ENCODE results near the gene TRAK1.

TRAK1 gene

DNA sequence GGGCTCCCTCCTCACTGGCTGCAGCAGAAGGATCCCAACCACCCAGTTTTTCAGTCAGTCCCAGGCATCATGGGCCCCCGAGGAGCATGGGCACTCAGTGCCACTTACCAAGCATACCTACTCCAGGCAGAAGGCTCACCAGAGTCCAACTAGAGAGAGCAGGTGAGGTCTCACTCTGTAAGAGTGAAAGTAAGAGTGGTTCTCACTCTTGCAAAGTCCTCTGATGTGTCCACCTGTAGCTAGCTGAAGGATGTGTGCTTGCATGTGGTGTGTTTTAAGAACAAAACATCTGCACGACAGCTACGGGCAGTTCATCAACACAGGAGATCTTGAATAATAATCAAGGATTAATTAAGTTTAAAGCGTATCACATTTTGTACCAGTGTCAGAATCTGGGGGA, 125.1 kb downstream of the TRAK1 start:
- no peak for DNase-seq

DNA sequence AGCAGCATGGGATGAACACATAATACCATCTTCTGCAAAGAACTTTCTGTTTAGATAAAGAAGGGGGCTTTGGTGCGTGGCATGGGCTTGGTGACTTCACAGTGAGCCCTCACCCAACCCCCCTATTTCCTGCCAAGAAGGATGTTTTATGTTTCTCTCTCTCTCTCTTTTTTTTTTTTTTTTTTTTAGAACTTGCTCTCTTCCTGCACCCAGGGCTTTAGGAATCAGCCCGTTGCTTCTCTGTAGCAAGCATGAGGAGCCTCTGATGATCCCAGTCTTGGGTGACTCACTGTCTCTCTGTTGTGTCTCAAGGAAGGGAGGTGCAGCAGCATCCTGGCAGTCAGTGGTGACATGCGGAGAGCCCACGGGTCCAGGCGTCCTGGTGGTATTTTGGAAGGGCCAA, 125.8 kb downstream of the TRAK1 start:
- no peak for DNase-seq

DNA sequence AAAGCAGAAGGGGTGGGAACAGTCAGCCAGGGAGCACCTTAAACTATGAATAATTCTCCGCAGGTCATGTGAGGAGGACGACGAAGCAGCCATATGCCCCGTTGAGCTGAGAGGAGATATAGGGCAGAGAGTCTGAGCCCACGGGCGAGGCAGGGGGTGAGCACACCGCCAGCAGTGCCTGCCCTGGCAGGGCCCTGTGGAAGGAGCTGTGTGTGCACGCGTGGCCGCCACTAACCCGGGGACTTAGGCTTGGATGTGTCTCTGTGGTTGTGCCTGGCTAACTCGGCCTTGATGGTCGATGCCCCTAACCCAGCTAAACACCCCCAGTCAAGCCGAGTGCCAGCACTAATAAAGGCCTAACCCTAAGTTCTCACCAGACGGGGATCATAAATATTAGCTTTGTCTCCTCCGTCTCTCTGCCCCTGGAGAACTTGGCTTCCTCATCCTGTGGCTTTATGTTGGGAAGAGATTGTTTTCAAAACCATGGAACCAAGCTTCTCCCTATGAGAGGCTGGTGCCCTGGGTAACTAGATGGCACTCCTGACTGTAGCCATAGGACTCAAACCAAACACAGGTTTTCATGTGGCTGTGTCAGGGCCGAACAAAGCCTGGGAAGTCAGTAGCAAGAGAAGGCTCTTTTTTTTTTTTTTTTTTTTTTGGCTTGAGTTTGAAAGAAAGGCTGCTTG, 129.4 kb downstream of the TRAK1 start:
- no peak for DNase-seq

DNA sequence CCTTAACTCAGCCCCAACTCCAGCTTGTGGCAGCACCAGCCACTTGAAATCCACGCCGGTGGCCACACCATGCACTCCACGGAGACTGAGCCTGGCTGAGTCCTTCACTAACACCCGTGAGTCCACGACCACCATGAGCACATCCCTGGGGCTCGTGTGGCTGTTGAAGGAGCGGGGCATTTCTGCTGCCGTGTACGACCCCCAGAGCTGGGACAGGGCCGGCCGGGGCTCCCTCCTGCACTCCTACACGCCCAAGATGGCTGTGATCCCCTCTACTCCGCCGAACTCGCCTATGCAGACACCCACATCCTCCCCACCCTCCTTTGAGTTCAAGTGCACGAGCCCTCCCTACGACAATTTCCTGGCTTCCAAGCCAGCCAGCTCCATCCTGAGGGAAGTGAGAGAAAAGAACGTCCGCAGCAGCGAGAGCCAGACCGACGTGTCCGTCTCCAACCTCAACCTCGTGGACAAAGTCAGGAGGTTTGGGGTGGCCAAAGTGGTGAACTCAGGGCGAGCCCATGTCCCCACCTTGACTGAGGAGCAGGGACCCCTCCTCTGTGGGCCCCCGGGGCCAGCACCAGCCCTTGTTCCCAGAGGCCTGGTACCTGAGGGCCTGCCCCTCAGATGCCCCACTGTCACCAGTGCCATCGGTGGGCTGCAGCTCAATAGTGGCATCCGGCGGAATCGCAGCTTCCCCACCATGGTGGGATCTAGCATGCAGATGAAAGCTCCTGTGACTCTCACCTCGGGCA, 132.0 kb downstream of the TRAK1 start:
- no peak for DNase-seq

DNA sequence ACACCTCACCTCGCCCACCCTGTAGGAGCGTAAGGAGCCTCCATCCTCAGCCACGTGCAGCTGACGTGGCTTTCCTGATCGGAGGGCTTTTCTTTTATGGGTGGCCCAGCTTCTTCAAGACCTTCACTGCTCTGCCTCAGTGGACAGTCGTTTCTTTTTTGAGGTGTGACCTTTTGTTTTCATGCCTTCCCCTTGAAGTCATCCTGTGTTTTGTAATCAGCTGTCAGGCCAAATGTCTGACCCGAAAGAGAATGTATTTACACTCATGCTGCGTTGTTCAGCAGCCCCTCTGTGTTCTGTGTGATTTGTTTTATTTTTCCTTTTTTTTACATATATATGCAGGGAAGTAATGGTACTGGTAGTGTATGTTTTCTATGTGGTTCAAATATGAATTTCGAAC, 133.0 kb downstream of the TRAK1 start:
- DNase-seq, result no peak

DNA sequence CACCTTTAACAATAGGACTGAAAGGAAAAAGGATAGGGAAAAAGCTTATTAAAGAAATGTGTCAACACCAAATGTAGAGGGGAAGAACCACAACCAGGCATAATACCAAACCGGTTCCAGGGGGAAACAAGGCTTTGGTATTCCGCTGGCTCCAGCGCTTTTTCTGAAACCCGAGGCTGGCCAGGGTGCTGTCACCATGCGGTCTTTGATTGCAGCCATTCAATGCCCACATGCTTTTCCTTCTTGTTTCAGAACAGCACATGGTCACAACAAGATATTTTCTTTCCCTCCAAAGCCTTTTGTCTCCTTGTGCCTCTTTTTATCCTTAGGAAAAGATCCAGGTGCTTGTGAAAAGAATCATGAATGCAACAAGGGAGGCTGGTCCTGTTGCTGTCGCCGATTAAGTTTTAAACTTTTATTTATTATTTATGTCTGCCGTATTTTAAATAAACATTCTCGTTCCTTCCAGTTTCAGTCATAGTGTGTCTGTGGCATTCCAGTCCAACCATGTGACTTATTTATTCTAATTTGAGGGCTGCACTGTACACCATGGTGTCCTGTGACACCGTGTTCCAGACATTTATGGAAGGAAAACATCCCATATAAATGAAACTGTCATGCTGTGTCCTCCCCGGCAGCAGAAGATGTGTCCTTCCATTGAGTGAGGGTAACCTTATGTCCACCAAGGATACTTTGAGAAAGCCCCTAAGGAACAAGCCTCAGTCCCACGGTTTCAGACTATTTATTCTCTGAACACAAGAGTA, 133.7 kb downstream of the TRAK1 start:
- DNase-seq, result no peak

DNA sequence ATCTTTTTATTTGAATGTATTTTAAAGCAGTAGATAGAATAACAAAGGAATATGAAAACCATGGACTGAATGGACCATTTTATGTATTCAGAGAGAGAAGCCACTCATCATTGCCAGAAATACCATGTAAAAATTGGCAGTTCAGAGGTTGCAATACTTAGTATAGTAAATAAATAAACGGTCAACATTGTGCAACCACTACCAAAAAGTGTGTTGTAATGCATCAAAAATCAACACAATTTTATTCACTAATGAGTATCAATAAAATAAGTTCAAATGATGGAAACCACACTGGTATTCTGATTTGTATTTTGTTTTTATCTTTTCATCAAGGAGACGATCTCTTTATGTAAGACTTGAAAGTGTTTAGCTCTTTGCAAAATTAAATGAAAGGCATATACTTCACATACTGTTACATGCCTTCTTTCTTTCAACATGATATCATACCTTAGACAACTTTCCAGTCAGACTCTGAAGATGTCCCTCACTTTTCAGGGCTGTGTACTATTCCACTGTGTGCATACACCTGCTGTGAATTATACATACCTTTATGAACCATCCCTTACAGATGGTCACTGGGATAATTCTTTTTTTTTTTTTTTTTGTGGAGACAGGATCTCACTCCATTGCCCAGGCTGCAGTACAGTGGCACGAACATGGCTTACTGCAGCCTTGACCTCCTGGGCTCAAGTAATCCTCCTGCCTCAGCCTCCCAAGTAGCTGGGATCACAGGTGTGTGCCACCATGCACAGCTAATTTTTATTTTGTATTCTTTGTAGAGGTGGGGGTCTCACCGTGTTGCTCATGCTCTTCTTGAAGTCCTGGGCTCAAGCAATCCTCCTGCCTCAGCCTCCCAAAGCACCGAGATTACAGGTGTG, 134.6 kb downstream of the TRAK1 start:
- no peak for DNase-seq

DNA sequence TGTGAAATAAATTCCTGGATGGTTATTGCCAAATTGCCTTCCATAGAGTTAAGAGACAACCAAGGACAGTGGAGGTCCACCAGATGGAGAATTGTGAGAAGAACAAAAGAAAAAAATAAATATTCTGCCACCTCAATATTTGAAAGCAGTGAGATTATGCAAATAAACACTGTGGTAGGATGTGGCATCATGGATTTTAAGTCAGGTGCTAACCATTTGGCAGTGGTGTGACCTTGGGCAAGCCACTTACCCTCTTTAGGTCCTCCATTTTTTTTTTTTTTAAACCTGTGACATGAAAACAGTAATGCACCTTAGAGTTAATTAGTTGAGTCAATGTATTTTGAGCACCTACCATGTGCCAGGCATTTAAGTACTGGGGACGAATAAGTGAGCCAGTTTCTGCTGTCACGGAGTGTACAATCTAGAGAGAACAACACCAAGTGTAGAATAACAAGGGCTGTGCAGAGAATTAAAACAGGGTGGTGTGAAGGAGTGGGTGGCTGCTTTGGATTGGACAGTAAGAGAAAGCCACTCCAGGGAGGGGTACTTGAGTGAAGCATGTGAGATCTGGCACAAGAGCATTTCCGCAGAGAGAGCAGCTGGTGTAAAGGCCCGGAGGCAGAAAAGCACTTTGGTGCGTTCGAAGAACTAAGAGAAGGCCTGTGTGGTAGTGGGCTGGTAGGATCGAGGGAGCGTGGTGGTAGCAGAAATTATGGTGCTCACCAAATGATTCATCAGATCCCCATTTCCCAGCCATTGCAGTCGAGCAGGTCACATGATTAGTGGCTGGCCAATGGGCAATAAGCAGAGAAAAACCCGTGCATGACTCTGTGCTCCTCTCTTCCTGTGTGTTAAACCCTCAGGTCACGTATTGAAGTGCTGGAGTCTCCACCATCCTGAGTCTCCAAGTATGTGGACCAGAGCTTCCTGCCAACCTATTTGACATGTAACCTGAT, 135.6 kb downstream of the TRAK1 start:
- DNase-seq, result peak; percentile 66

DNA sequence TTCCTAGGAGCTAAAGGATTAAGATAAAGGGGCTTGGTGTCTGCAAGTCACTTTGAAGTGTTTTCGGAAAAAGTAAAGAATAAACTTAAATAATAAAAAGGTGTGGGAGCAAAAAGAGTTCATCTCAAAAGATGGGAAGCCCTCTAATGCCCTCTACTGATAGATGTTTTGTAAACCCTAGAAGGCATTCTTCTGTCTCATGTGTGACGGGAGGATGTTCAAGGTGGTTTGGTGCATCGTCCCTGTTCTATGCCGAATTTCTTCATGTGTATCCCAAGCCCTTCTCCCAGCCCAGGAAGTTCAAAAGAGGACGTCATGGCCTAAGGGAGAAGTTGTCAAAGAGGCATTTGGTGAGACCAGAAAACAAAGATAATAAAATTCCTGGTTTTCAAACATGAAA, 137.6 kb downstream of the TRAK1 start:
- DNase-seq, result no peak

DNA sequence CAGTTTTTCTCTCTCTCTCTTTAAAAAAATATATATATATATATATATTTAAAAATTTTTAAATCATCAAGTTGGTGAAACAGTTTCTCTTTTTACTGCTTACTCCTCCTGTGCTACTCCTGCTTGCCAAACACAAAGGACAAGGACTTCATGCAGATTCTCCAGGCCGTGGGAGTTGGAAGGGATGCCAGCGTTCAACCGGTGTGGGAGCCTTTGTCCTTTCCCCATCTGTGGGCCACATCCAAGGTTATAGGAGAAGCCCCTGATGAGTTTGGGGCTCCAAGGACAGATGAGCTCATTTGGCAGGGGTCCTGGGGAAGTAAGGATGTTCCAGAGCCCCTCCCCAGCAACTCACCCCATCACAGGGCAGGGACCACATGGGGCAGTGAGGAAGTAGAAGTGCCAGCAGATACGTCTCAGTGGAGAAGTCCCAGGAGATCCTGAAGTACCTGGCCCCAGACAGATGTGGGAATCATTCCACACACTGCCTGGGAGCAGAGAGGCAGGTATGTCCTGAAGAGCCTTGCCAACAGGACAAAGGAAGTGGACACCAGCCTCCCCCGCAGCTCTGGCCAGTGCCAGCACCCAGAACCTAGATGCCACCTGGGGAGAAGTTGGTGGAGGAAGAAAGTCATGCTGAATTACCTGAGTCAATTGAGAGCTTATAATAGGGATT, 138.2 kb downstream of the TRAK1 start:
- no peak for DNase-seq

DNA sequence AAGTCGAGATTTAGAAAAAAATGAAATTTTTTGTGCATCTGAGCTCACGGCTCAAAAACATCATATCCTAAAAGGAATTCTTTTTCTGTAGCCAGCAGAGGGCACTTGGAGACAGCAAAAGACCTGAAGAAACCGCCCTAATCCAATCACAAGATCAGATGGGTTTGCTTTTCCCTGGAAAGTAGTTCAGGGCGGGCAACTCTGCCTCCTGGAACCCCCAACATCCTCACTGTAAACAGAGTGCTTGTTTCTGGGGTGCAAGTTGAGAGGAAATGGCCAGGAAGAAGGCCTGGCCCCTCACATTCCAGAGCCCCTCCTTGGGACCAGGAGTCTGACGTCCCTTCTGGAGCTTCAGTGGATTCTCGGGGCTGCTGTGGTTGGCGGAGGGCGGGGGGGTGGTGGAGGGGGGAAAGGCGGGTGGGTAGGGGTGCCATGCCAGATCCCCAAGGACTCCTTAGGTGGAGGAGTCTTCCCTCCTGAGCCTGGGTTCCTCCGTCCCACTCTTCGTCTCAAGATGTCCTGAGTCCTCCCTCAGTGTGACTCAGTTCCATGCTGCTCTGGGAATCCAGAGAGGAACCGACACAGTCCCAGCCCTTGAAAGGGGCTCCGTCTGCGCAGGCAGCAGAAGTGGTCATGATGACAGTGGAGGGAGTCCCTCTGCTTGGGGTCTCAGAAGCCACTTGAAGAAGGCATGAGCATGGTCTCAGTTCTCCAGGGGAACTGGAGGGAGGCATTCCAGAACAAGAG, 139.0 kb downstream of the TRAK1 start:
- DNase-seq, result no peak

DNA sequence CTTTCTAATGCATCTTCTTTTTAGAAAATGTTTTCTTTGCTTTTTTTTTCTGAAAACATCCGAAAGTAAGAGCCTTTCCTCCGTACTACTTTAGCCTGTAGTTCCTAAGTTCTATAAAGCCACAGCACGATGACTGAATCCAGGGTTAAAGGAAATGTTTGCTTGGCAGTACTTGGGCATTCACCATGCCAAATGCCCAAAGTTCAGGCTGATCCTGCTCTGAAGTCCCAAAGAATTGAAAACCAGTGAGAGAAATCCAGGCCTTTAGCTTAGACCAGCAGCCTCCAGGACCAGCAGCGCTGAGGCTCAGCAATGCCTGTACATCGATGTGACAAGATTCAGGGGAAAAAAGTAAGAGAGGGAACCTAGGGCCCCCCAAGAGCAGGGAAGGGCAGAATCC, 139.7 kb downstream of the TRAK1 start:
- no peak for DNase-seq

DNA sequence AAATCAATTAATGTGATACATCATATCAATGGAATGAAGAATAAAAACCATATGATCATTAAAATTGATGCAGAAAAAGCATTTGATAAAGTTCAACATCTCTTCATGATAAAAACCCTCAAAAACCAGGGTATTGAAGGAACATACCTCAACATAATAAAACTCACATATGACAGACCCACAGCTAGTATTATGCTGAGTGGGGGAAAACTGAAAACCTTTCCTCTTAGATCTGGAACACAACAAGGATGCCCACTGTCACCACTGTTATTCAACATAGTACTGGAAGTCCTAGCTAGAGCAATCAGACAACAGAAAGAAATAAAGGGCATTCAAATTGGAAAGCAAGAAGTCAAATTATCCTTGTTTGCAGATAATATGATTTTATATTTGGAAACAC, 144.4 kb downstream of the TRAK1 start:
- no peak for DNase-seq

DNA sequence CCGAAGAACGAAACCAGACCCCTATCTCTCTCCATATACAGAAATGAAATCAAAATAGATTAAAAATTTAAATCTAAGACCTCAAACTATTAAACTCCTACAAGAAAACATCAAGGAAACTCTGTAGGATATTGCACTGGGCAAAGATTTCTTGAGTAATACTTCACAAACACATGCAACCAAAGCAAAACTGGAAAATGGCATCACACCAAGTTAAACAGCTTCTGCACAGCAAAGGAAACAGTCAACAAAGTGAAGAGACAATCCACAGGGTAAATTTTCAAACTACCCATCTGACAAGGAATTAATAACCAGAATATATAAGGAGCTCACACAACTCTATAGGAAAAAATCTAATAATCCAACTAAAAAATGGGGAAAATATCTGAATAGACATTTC, 145.5 kb downstream of the TRAK1 start:
- DNase-seq, result no peak

DNA sequence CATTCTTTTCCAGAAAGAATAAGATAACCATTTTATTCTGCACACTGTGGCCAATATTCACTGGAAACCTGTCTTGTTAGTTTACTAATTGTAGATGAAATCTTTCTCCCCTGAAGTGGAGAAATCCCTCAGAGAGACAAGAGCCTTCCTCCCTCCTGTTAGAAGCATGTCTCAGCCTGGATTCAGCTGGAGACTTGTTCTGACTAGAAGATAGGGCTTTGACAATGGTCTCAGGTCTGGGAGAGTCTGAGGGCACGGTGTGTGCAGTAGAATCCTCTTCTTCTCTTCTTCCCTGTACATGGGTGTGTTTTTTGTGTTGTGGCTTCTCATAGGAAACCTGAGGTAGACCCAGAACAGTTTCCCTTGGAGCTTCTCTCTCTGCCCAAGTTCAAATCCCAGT, 154.9 kb downstream of the TRAK1 start:
- DNase-seq, result no peak

DNA sequence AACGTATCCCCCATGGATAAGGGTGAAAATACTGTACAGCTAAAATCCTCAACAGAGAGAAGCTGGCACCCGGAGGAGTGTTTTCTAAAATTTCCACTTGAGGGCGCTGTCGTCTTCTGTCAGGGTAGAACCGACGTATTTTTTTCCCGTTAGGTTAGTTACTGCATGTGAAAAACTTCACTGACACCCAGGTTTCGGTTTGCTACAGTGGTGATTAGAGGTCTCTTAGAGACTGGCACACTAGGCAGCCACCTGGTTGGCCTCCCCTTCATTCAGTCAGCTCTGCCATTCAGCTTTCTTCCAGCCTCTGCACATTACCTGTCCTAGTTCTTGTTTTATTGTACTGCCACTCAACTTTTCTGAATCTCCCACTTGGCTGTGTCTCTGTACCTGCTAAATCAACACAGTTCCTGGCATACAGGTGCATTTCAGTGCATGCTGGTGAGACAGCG, 156.4 kb downstream of the TRAK1 start:
- DNase-seq, result no peak

DNA sequence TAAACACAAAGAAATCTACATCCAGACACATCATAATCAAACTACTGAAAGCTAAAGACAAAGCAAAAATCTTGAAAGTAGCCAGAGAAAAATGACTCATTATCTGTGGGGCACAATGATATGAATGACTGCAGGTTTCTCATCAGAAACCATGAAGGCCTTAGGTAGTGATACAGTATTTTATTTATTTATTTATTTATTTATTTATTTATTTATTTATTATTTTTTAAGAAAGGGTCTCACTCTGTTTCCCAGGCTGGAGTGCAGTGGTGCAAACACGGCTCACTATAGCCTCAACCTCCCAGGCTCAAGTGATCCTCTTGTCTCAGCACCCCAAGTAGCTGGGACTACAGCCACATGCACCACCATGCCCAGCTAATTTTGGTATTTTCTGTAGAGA, 159.6 kb downstream of the TRAK1 start:
- no peak for DNase-seq

DNA sequence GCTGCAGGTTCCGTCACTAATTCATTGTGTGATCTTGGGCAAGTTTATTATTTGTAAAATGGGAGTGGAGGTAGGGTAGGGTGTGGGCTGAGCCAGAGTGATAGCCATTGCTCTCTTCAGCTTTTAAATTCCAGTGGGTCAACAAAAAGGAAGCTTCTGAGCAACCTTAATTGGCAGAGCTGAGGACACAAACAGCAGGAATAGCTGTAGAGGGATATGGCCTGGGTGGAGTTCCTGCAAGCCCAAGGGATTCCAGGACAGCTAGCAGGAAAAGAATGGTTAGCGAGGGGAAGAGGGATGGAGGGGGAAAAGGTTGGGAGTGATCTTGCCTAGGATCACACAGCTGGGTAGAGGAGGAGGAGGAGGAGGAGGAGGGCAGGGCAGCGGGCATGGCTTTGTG, 163.4 kb downstream of the TRAK1 start:
- DNase-seq, result no peak

DNA sequence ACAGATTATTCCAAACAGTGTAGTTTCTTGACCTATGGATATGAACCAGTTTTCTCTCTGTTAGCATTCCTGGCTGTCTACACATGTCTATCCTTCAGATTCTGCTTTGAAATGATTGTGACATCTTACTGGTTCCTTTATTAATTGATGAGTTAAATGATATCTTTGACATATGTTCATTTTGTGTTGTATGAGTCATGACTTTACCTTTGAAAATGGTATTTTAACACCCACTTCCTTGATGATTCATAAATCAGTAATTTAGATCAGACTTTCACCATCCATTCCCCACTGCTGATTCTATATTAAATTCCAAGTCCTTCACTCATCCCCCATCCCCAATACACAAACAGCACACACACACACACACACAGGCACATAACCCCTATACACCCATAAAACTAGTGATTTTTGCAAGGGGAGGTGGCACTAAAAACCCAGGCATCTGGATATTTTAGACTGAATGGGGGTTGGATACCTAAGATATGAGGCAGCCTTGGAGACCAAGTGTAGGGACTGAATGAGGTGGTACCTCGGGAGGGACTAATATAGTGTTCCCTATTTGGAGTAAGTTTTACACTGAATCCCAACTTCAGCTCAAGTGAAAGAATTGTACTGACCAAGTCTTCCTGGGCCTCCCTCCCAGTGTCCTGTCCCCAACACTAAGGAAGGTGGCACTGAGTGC, 165.1 kb downstream of the TRAK1 start:
- DNase-seq, result no peak

DNA sequence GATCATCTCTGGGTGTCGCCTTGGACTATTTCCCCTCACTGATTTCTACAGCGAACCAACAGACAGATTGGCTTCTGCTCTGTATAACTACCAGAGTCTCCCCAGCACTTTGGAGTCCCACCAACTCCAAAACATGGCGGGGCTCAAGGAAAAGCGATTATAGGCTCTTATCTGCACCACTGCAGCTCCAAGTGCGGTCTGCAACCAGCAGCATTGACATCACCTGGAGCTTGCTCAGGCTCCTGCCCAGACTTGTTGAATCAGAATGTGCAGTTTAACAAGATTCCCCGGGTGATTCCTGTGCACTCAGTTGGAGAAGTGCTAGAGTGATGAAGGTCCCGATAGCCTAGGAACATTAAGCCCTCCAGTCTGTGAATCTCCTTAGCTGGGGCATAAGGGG, 165.8 kb downstream of the TRAK1 start:
- no peak for DNase-seq

Data from NCI-H510A (cell line).